GM10248 (cell line): ENCODE measurements around the gene PRKAA1.

Experiments
- CTCF ChIA-PET: fragments of 300-600 bp; sonication (Branson Sonifier 250); formaldehyde crosslinking; extraction: SDS; loops from one replicate; lab custom pipeline; 2021; ENCODE audit warnings: antibody characterized with exemption; lab: Yijun Ruan, JAX
- POLR2A ChIA-PET: fragments of 350-650 bp; sonication (Branson Sonifier 250); formaldehyde crosslinking; extraction: SDS; loops from one replicate; lab custom pipeline; 2020; ENCODE audit warnings: antibody characterized with exemption; lab: Yijun Ruan, JAX
- DNase-seq: peaks from one replicate; pipeline ENCODE4 v3.0.0; 2012; ENCODE audit errors: extremely low spot score
- TF ChIP-seq, protein P1 (sequence below): IDR thresholded peaks from 2 replicates; pipeline ENCODE4 v1.5.1; 2012; ENCODE audit warnings: mild to moderate bottlenecking, low read depth; ENCODE audit errors: extremely low read depth, missing control alignments, control extremely low read depth

PRKAA1 gene

GRCh38 chr5:40780858-40781257 is 17.3 kb downstream of the PRKAA1 start:
- TF ChIP-seq, protein P1, sequence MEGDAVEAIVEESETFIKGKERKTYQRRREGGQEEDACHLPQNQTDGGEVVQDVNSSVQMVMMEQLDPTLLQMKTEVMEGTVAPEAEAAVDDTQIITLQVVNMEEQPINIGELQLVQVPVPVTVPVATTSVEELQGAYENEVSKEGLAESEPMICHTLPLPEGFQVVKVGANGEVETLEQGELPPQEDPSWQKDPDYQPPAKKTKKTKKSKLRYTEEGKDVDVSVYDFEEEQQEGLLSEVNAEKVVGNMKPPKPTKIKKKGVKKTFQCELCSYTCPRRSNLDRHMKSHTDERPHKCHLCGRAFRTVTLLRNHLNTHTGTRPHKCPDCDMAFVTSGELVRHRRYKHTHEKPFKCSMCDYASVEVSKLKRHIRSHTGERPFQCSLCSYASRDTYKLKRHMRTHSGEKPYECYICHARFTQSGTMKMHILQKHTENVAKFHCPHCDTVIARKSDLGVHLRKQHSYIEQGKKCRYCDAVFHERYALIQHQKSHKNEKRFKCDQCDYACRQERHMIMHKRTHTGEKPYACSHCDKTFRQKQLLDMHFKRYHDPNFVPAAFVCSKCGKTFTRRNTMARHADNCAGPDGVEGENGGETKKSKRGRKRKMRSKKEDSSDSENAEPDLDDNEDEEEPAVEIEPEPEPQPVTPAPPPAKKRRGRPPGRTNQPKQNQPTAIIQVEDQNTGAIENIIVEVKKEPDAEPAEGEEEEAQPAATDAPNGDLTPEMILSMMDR: no peak
- CTCF ChIA-PET: no interaction called here
- DNase-seq: no peak
- POLR2A ChIA-PET: no interaction called here

DNA sequence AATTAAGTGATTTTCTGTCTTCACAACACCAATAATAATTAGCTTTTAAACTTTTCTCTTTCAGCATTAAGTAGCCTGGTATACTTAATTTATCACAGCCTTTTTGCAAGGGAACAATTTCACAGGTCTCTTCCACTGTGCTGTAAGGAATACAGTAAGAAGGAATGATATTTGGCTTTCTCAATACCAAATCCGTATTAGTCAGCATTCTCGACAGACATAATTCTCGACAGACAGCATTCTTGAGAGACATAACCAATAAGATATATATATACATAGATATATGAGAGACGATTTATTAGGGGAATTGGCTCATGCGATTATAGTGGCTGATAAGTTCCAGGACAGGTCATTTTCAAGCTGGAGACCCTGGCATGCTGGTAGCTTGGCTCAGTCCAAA is 18.0 kb downstream of the PRKAA1 start:
- TF ChIP-seq, protein P1: no peak
- ChIA-PET POLR2A (no interaction called here), CTCF (interaction anchor here (1.0 kb wide), 1 partner anchor 15 kb away, joined by 3 read pairs; no protein-coding TSS in a partner anchor)
- no peak for DNase-seq

GRCh38 chr5:40779561-40779960 is 18.6 kb downstream of the PRKAA1 start:
- DNase-seq: no peak
- ChIA-PET POLR2A (no interaction called here), CTCF (interaction anchor here (1.0 kb wide), 1 partner anchor 14 kb away, joined by 3 read pairs; no protein-coding TSS in a partner anchor)
- TF ChIP-seq, protein P1: no peak

GRCh38 chr5:40778133-40778532 is 20.0 kb downstream of the PRKAA1 start:
- ChIA-PET CTCF (interaction anchor here (0.8 to 1.1 kb wide), 2 partner anchors 9 to 20 kb away, joined by 3 to 4 read pairs; partner anchors contain the start of gene PRKAA1), POLR2A (no interaction called here)
- TF ChIP-seq, protein P1: no peak
- no peak for DNase-seq

DNA sequence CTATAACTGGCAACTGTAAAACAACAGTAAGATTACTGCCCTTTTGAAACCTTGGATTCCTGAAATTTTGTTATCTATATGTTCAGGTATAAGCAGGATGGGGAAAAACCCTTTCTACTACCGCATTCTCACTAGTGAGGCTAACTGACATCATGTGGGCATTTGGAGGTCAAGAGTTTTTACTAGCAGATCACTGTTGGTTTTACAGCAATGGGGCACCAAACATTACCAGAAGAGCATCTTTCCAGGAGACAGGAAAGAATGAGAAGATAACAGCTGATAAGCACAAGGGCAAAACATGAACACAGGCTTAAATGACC is 21.6 kb downstream of the PRKAA1 start:
- DNase-seq: no peak
- TF ChIP-seq, protein P1: no peak
- CTCF ChIA-PET: interaction anchor here (1.5 to 1.6 kb wide), 2 partner anchors 21 to 27 kb away, joined by 4 to 5 read pairs; partner anchors contain the start of gene TTC33
- POLR2A ChIA-PET: no interaction called here

- TF ChIP-seq, protein P1: no peak
- ChIA-PET POLR2A (interaction anchor here (0.6 kb wide), 1 partner anchor 24 kb away, joined by 3 read pairs; no protein-coding TSS in a partner anchor), CTCF (interaction anchor here (1.2 to 1.6 kb wide), 5 partner anchors 8 to 27 kb away, joined by 3 to 5 read pairs (median 4); partner anchors contain the start of gene TTC33)
- DNase-seq: no peak
Measured at GRCh38 chr5:40775846-40776657, 22.1 kb downstream of the PRKAA1 start.
